Stimulated activated effector memory CD8-positive, alpha-beta T cell treated with anti-CD3 and anti-CD28 coated beads, Interleukin-12 subunit alpha, Interleukin-12 subunit beta, amount 100 ng/mL, for 72 hours (primary cell): ENCODE results near the gene DCP1B.

Experiments used
- ATAC-seq: fragments of 150-1000 bp; cut with Tn5 transposase; 2 replicates; pipeline ENCODE4 v1.10.0; 2021
- DNase-seq, 2 donors: peaks; one replicate each; pipeline ENCODE4 v3.0.0; 2021 to 2022; ENCODE audit warnings: low spot score in 2 of 2
- H3K27ac Mint-ChIP-seq: one replicate; pipeline ENCODE4 v1.8.0; 2022; ENCODE audit warnings: mild to moderate bottlenecking, mixed read lengths
- H3K36me3 Mint-ChIP-seq: one replicate; pipeline ENCODE4 v1.8.0; 2022; ENCODE audit warnings: mild to moderate bottlenecking, mixed read lengths
- H3K4me1 Mint-ChIP-seq: one replicate; pipeline ENCODE4 v1.8.0; 2022; ENCODE audit warnings: mixed read lengths
- H3K4me3 Mint-ChIP-seq: one replicate; pipeline ENCODE4 v1.8.0; 2022; ENCODE audit warnings: mild to moderate bottlenecking, mixed read lengths
- H3K9me3 Mint-ChIP-seq: one replicate; pipeline ENCODE4 v1.8.0; 2022; ENCODE audit warnings: mixed read lengths

The DCP1B gene

DNA sequence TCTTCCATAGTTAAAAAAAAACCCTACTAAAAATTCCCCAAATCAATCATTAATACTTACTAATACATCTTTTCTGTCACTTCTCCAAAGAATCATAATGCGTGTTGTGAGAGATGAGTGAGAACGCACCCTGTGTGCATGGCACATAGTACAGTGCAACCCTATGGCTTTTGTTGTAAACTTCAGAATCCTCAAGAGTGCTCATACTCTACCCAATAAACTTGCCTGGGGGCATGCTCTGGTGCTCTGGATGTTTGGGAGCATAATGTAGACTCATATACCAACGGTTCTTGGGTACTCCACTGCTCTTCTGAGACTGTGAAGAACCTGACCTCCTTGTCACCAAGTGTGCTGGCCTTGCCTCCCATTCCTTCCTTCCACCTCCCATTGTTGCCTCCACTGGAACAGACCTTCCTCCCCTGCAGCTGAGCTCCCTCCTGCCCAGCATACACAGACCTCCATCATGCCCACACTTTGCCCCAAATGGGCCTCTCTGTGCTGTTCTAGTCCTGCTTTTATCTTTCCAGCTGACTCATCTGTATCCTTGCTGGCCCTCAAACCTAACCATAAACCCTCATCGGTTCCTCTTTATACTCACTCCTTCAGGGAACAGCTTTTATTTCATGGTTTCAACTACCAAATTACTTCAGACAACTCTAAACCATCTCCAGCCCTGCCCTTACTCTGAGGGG, 8.9 kb downstream of the DCP1B start:
- Mint-ChIP-seq H3K4me1 (peaks cover 39% of the 10 kb centered on the region), H3K9me3 (no peaks in the 10 kb centered on the region)

DNA sequence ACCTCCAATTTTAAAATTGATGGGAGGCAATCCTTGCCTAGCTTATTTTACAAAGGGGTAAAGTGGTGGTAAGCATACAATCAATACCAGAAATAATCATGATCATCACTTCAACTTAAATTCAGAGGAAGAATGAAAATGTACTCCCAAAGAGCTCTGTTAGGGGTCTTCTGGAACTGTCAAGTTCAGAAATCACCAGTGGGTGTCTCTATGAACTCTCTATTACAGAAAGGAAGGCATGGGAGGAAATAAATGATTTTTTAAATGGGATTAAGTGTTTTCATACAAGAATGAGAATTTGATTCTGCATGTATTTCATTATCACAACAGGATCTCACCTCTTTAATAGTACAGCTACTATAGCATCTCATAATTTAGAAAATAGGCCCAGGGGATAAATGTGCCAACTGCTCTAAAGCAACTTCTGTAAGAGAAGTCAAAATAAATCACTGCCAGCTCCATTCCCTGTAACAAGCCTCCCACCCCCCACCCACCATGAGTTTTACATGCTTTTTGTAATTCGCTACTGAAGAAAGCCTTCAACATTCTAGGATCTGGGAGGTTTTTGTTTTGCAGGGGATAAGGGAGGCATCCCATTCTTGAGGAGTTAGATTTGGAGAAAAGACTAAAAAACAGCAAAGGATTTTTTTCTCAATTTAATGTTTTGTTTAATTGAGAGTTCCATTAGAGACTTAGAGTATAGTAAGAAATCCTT, 9.7 kb downstream of the DCP1B start:
- DNase-seq (no peak), ATAC-seq (no peak)
- H3K27ac Mint-ChIP-seq = peak overlapping the region; percentile 77
- no peaks in the 10 kb centered on the region for H3K9me3 Mint-ChIP-seq
- H3K36me3 Mint-ChIP-seq = peaks cover 67% of the 10 kb centered on the region
- H3K4me3 Mint-ChIP-seq = peak overlapping the region; percentile 41
- peaks cover 39% of the 10 kb centered on the region for H3K4me1 Mint-ChIP-seq

More for the DNA sequence above, 8.9 kb downstream of the DCP1B start:
- peak; percentile 78 for ATAC-seq
- Mint-ChIP-seq H3K27ac (peak overlapping the region; percentile 77), H3K4me3 (peak overlapping the region; percentile 21), H3K36me3 (peaks cover 60% of the 10 kb centered on the region)
- peak; percentile 3 to 67 for DNase-seq

DNA sequence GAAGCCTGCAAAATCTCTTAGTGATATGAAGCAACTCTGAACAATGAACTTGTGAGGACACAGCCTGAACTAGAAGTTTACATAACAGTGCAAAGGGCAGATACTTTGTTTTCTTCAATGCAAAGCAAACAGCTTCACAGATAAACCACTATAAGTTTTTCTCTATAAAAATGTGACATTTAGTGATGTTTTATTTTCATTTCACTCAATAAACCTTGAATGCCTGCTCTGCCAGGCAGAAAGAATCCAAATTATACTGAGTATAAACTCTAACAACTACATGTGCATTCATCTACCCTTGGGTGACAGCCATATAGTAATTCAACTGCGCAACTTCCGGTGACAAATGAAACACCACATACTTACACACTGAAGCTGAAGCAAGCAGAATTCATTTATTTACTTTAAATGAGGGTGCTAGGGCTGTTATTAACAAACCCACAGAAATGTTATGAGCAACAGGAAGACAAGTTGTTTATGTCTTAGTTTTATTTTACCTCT, 10.3 kb downstream of the DCP1B start:
- peak overlapping the region; percentile 77 for H3K27ac Mint-ChIP-seq
- peak in 1 of 2 donors; percentile 14 for DNase-seq

DNA sequence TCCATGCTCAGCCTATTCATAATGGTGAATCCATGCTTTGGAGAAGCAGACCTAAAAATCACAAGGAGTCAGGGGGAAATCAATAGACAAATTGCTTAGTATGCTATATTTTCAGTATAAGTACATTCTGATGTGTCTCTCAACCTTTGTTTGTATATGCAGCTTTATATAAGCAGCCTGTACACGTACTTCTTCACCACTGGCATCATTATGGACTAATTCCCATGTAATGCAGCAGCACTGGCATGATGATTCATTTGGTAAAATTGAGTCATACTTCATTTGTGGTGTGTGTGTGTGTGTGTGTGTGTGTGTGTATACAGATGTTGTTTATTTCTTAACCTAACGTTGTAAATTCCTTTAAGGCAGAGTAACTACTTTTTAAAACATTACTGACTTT, 10.9 kb downstream of the DCP1B start:
- Mint-ChIP-seq H3K27ac (peak overlapping the region; percentile 77), H3K4me3 (peak overlapping the region; percentile 14), H3K36me3 (peaks cover 79% of the 10 kb centered on the region), H3K4me1 (peaks cover 44% of the 10 kb centered on the region), H3K9me3 (no peaks in the 10 kb centered on the region)
- no peak for DNase-seq
- peak; percentile 77 for ATAC-seq

More for the DNA sequence above, 10.3 kb downstream of the DCP1B start:
- ATAC-seq = peak; percentile 95
- Mint-ChIP-seq H3K36me3 (peaks cover 73% of the 10 kb centered on the region), H3K4me3 (peak overlapping the region; percentile 41), H3K9me3 (no peaks in the 10 kb centered on the region), H3K4me1 (peaks cover 43% of the 10 kb centered on the region)

DNA sequence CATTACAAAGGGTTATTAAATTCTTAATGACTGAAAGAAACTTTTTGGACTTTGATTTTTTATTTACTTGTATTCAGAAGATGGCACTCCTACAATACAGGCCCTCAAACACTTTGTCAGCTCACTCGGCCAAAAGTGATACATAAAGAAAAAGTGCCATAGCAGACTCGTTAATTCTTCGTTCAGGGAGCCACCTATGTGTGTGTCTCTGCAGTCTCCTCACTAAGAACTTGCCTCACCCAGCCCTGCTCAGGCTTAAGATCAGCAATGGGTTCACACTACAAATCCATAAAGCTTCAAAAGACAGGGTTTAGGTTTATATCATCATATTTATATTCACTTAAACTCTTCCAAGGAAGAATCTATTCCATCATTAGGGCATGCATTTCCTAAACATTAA, 11.5 kb downstream of the DCP1B start:
- Mint-ChIP-seq H3K36me3 (peaks cover 84% of the 10 kb centered on the region), H3K9me3 (no peaks in the 10 kb centered on the region), H3K4me3 (peak overlapping the region; percentile 14), H3K4me1 (peaks cover 44% of the 10 kb centered on the region), H3K27ac (peak overlapping the region; percentile 77)
- DNase-seq (no peak), ATAC-seq (no peak)

DNA sequence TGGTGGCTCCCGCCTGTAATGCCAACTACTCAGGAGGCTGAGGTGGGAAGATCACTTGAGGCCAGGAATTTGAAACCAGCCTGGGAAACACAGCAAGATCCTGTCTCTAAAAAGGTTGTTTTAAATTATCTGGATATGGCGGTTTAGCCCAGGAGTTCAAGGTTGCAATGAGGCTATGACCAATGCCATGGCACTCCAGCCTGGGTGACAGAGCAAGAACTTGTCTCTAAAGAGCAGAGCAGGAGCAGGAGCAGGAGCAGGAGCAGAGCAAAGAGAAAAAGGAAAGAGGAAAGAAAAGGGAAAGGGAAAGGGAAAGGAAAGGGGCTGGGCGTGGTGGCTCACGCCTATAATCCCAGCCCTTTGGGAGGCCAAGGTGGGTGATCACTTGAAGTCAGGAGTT, 15.1 kb downstream of the DCP1B start:
- Mint-ChIP-seq H3K27ac (no peak overlapping the region), H3K4me3 (no peak overlapping the region), H3K9me3 (peaks cover 14% of the 10 kb centered on the region), H3K36me3 (peaks cover 81% of the 10 kb centered on the region), H3K4me1 (peaks cover 20% of the 10 kb centered on the region)
- ATAC-seq (no peak), DNase-seq (no peak)

DNA sequence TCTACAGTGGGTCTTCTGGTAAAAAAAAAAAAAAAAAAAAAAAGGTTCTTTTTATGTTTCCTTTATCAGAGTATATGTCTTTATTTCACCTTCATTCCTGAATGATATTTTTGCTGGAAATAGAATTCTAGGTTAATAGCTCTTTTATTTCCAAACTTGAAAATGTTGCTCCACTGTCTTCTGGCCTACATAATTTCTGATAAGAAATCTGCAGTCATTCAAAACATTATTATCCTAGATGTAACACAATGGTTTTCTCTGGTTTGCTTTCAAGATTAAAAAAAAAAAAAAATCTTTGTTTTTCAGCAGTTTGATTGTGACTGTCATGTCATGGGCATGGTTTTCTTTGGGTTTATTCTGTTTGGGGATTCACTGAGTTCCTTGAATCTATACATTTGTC, 19.5 kb downstream of the DCP1B start:
- ATAC-seq = no peak
- Mint-ChIP-seq H3K9me3 (peaks cover 16% of the 10 kb centered on the region), H3K4me1 (peaks cover 5% of the 10 kb centered on the region), H3K4me3 (no peak overlapping the region), H3K27ac (no peak overlapping the region), H3K36me3 (peaks cover 40% of the 10 kb centered on the region)
- no peak for DNase-seq

DNA sequence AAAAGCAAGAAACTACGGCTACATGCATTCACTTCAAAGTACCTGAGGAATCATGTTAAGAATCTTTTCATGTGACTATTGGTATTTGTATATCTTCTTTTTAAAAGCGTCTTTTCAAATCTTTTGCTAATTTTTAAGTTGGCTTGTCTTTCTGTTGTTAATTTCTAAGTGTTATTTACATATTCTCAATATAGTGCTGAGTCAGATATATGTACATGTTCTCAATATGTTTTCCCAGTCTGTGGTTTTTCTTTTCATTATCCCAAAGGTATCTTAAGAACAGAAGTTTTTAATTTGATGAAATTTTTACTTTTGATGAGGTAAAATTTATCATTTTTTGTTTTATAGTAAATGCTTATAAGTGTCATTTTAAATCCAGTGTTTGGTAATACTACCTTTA, 24.0 kb downstream of the DCP1B start:
- Mint-ChIP-seq H3K4me1 (no peaks in the 10 kb centered on the region), H3K4me3 (no peak overlapping the region), H3K36me3 (peaks cover 10% of the 10 kb centered on the region), H3K9me3 (peaks cover 13% of the 10 kb centered on the region), H3K27ac (no peak overlapping the region)
- no peak for DNase-seq
- ATAC-seq = no peak

DNA sequence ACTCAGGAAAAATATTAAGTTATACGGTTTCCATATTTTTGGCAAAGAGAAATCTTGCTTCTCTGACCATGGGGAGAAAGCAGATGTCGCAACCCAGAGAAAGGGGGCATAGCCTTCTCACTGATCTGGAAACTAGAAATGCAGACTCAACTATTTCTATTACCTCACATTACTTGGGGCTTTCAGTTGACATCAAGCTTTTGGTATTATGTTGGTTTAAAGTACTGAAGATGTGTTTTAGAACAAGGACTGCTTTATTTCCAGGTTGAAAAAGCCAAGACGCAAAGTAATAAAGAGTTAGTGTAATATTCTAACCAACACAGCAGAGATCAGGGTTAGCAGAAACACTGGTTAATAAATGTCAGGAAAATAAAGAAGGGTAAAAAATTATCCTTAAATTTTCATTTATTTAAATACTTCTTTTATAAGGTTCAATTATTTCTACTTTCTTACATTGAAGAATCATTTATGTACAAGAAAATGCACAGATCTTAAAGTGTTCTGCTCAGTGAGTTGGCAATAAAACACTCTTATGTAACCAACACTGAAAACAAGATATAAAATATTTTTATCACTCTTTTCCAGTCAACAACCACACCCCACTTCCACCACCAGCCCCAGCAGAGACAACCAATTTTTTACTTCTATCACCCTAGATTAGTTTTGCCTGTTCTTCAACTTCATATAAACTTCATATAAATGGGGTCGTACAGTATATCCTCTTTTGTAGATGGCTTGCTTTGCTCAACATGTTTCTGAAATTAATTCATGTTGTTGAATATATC, 26.0 kb downstream of the DCP1B start:
- H3K36me3 Mint-ChIP-seq = no peaks in the 10 kb centered on the region
- no peak for DNase-seq
- no peak for ATAC-seq
- H3K4me1 Mint-ChIP-seq = no peaks in the 10 kb centered on the region
- no peak overlapping the region for H3K4me3 Mint-ChIP-seq
- H3K27ac Mint-ChIP-seq = no peak overlapping the region
- no peaks in the 10 kb centered on the region for H3K9me3 Mint-ChIP-seq

DNA sequence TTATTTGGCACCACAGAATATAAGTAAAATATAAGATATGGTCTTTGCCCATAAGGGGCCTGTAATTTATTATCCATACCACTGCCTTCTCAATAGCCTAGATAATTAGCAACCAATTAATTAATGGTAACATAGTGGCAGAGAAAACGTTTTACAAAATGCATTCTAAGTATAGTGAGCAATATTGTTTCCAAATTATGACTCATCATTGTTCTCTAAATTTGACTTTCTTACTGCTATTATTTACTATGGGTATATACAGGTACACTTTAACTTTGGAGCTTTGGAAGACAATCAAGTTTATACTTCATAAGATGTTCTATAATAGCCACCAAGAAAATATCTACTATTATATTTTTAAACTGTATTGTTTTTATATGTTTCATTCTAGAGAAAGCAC, 26.7 kb downstream of the DCP1B start:
- H3K36me3 Mint-ChIP-seq = no peaks in the 10 kb centered on the region
- ATAC-seq = no peak
- no peak overlapping the region for H3K27ac Mint-ChIP-seq

DNA sequence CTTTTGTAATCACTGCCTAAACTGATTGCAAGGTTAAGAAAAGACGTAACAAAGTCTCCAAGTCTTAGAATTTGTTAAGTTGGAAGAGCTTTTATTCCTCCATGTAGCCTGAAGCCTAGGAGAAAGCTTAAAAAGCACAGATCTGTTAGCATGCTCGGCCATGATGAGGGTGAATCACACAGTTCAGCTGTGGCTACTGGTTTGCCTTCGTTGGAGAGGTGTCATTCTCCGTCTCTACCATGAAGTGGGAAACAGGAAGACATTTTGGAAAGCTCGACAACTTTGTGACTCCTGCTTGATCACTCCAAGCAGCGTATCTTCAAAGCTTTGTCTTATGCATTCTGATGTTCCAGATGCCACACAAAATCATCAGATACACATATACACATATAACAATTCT, 27.1 kb downstream of the DCP1B start:
- Mint-ChIP-seq H3K9me3 (no peaks in the 10 kb centered on the region), H3K36me3 (no peaks in the 10 kb centered on the region), H3K4me1 (no peaks in the 10 kb centered on the region), H3K4me3 (no peak overlapping the region), H3K27ac (no peak overlapping the region)
- no peak for DNase-seq
- no peak for ATAC-seq

More for the DNA sequence above, 26.7 kb downstream of the DCP1B start:
- no peak overlapping the region for H3K4me3 Mint-ChIP-seq
- no peaks in the 10 kb centered on the region for H3K9me3 Mint-ChIP-seq
- no peaks in the 10 kb centered on the region for H3K4me1 Mint-ChIP-seq
- no peak for DNase-seq

DNA sequence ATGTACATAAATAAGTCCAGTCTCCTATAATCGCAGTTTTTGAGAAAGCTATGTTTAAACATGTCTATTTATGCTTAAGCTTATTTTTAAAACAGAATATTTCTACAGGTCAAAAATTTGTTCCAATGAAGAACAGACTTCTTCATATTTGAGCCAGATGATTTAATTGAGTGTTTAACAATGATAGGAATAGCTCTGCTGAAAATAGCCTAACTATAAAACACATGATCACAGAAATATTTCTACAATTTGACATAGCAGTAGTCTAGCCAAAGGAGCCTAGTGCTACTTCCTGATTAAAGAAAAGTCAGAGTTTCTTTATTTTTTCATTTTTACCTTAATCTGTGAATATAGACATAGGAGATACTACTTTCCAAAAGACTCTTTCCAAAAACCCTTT, 29.4 kb downstream of the DCP1B start:
- H3K36me3 Mint-ChIP-seq = no peaks in the 10 kb centered on the region
- no peaks in the 10 kb centered on the region for H3K9me3 Mint-ChIP-seq
- H3K27ac Mint-ChIP-seq = no peak overlapping the region
- ATAC-seq (no peak), DNase-seq (no peak)
- H3K4me1 Mint-ChIP-seq = no peaks in the 10 kb centered on the region
- H3K4me3 Mint-ChIP-seq = no peak overlapping the region

DNA sequence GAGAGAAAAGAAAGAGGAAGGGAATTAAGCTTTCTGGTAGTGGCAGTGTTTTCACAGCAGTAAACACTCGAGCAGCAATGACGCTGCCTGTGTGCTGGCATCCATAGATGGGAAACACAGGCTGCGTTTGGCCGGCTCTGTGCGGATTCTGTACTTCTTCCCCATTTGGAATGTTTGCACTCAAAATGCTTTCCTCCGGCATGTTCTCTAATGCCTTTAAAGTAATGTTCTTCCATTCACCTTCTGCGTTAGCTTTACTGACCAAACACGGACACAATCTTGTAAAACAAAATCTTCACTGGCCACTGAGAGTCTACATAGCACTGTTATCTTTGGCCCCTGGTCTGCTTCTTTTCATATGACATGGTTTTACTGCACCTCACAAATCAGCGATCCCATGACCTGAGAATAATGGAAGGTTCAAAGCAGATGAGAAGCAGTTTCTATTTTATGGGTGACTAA, 31.4 kb downstream of the DCP1B start:
- no peak overlapping the region for H3K27ac Mint-ChIP-seq
- no peaks in the 10 kb centered on the region for H3K4me1 Mint-ChIP-seq
- H3K36me3 Mint-ChIP-seq = peaks cover 6% of the 10 kb centered on the region
- DNase-seq (no peak), ATAC-seq (no peak)
- no peak overlapping the region for H3K4me3 Mint-ChIP-seq
- H3K9me3 Mint-ChIP-seq = no peaks in the 10 kb centered on the region

DNA sequence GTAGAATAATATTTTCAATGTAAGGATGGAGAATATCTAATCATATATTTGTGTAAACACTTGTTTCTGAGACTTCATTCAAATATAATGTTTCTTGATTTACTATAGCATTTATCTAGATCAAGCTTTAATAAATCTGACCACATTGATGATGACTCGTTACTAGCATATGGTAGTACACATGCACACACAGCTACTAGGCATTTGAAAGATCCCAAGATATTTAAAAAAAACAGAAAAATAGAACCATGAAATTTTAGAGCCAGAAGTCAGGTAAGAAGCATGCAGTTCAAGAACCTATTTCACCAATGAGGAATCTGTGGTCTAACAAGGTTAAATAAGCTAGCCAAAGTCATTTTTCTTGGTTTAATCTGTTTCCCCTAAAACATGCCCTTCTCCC, 32.0 kb downstream of the DCP1B start:
- H3K4me1 Mint-ChIP-seq = no peaks in the 10 kb centered on the region
- ATAC-seq (no peak), DNase-seq (no peak)
- H3K27ac Mint-ChIP-seq = no peak overlapping the region
- H3K4me3 Mint-ChIP-seq = no peak overlapping the region
- H3K36me3 Mint-ChIP-seq = peaks cover 12% of the 10 kb centered on the region
- H3K9me3 Mint-ChIP-seq = no peaks in the 10 kb centered on the region

DNA sequence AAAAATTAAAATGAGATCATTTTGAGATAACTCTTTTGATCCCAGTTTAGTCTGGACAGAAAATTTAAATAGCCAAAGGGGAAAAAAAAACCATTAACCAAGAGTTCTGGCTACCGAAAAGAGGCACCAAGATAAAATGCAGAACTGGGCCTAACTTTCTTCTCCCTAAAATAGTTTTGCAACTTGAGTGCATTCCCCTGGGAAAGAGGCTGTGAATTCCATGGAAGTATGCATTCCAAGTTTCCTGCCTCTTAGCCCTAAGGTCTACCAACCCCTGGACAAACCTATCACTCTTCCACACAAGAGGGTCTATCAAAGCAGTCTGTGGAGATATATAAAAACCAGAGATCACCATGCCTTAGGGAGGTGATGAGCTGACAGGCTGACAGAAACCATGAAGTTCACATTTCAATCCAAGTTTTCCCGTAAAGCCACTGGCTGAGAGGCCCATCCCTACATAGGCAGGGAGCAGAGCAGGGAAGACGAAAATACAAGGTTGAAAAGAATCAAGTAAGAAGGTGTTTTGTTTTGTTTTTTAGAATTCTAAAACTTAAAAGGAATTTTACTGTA, 33.8 kb downstream of the DCP1B start:
- Mint-ChIP-seq H3K4me1 (no peaks in the 10 kb centered on the region), H3K36me3 (peaks cover 27% of the 10 kb centered on the region), H3K4me3 (no peak overlapping the region), H3K27ac (no peak overlapping the region), H3K9me3 (no peaks in the 10 kb centered on the region)
- DNase-seq (no peak), ATAC-seq (no peak)
